IPS DF 6.9 (cell line): ENCODE measurements around the gene DENR.

Experiments
- DNase-seq: peaks from one replicate; pipeline ENCODE4 v3.0.0-alpha.2; 2013; ENCODE audit warnings: low read depth, low spot score
- H3K27ac ChIP-seq: one replicate; pipeline ENCODE4 v1.5.1; 2013; ENCODE audit warnings: low read length, control low read depth
- H3K27me3 ChIP-seq: 2 replicates; pipeline ENCODE4 v1.6.1; 2013; ENCODE audit warnings: mild to moderate bottlenecking, low read length; ENCODE audit not compliant: control insufficient read depth, insufficient read depth
- H3K36me3 ChIP-seq: 2 replicates; pipeline ENCODE4 v1.6.1; 2013; ENCODE audit warnings: low read length; ENCODE audit not compliant: control insufficient read depth, insufficient read depth
- H3K4me1 ChIP-seq: 2 replicates; pipeline ENCODE4 v1.6.1; 2013; ENCODE audit warnings: low read length; ENCODE audit not compliant: control insufficient read depth, insufficient read depth
- H3K4me3 ChIP-seq: 2 replicates; pipeline ENCODE4 v1.5.1; 2013; ENCODE audit warnings: mild to moderate bottlenecking, low read length
- H3K9me3 ChIP-seq: 2 replicates; pipeline ENCODE4 v1.6.1; 2013; ENCODE audit warnings: low read length, inconsistent platforms; ENCODE audit not compliant: control insufficient read depth, insufficient read depth
- WGBS: extraction: QIAGEN DNeasy Blood & Tissue Kit; methylation state at CpG from one replicate; pipeline ENCODE4 v1.1.7; 2013; ENCODE audit warnings: mixed read lengths, missing lambda C conversion rate; ENCODE audit not compliant: insufficient read length, insufficient coverage; 5-methylcytosine and 5-hydroxymethylcytosine counted together

DENR gene

GRCh38 chr12:122722387-122722786 lies 30.2 kb upstream of the DENR start:
- no peaks in the 10 kb centered on the region for H3K9me3 ChIP-seq
- DNase-seq = no peak
- H3K4me1 ChIP-seq = no peaks in the 10 kb centered on the region
- no CpG with 5 or more reads among the region's 1 CpG for WGBS
- H3K4me3 ChIP-seq = no peak overlapping the region
- no peaks in the 10 kb centered on the region for H3K36me3 ChIP-seq
- H3K27ac ChIP-seq = no peak overlapping the region
- no peaks in the 10 kb centered on the region for H3K27me3 ChIP-seq

GRCh38 chr12:122724641-122725243 lies 27.9 kb upstream of the DENR start:
- H3K27me3 ChIP-seq = no peaks in the 10 kb centered on the region
- H3K36me3 ChIP-seq = no peaks in the 10 kb centered on the region
- no peak overlapping the region for H3K4me3 ChIP-seq
- H3K4me1 ChIP-seq = no peaks in the 10 kb centered on the region
- DNase-seq = no peak
- no CpG with 5 or more reads among the region's 12 CpGs for WGBS
- H3K9me3 ChIP-seq = no peaks in the 10 kb centered on the region
- no peak overlapping the region for H3K27ac ChIP-seq

GRCh38 chr12:122725452-122726079 lies 27.1 kb upstream of the DENR start:
- Histone ChIP-seq H3K36me3 (no peaks in the 10 kb centered on the region), H3K27me3 (no peaks in the 10 kb centered on the region), H3K9me3 (no peaks in the 10 kb centered on the region), H3K4me1 (no peaks in the 10 kb centered on the region), H3K4me3 (no peak overlapping the region), H3K27ac (no peak overlapping the region)
- no peak for DNase-seq
- no CpG with 5 or more reads among the region's 6 CpGs for WGBS

- no peak overlapping the region for H3K4me3 ChIP-seq
- no peaks in the 10 kb centered on the region for H3K27me3 ChIP-seq
- no peaks in the 10 kb centered on the region for H3K4me1 ChIP-seq
- no peaks in the 10 kb centered on the region for H3K9me3 ChIP-seq
- WGBS = no CpG with 5 or more reads among the region's 5 CpGs
- DNase-seq = no peak
- no peak overlapping the region for H3K27ac ChIP-seq
- no peaks in the 10 kb centered on the region for H3K36me3 ChIP-seq
Observed at GRCh38 chr12:122726080-122726558, 26.5 kb upstream of the DENR start.

GRCh38 chr12:122729583-122730214 lies 22.9 kb upstream of the DENR start:
- WGBS = no CpG with 5 or more reads among the region's 27 CpGs
- H3K4me1 ChIP-seq = no peaks in the 10 kb centered on the region
- DNase-seq = no peak
- H3K27me3 ChIP-seq = no peaks in the 10 kb centered on the region
- no peak overlapping the region for H3K27ac ChIP-seq
- H3K36me3 ChIP-seq = no peaks in the 10 kb centered on the region
- no peak overlapping the region for H3K4me3 ChIP-seq
- no peaks in the 10 kb centered on the region for H3K9me3 ChIP-seq

- no peak for DNase-seq
- Histone ChIP-seq H3K4me3 (no peak within 1 kb of the TSS), H3K27me3 (no peaks in the 10 kb centered on the region), H3K4me1 (no peaks in the 10 kb centered on the region), H3K36me3 (no peaks in the 10 kb centered on the region), H3K9me3 (no peaks in the 10 kb centered on the region), H3K27ac (no peak within 1 kb of the TSS)
- WGBS = no CpG with 5 or more reads among the region's 32 CpGs
Observed at GRCh38 chr12:122730215-122731014, 22.2 kb upstream of the DENR start, which contains the start of gene HCAR1. Gene HCAR1 (minus strand): TSS chr12:122730844. CDS start chr12:122730339, 505 bp downstream.

GRCh38 chr12:122732170-122732569 lies 20.5 kb upstream of the DENR start:
- Histone ChIP-seq H3K4me1 (no peaks in the 10 kb centered on the region), H3K27ac (no peak overlapping the region), H3K4me3 (no peak overlapping the region), H3K27me3 (no peaks in the 10 kb centered on the region), H3K36me3 (no peaks in the 10 kb centered on the region), H3K9me3 (no peaks in the 10 kb centered on the region)
- WGBS = no CpG with 5 or more reads among the region's 3 CpGs
- DNase-seq = no peak

- DNase-seq = no peak
- H3K4me1 ChIP-seq = no peaks in the 10 kb centered on the region
- H3K4me3 ChIP-seq = no peak overlapping the region
- WGBS = 100% methylated on average over 2 of the region's 4 CpGs
- H3K27ac ChIP-seq = no peak overlapping the region
- H3K27me3 ChIP-seq = no peaks in the 10 kb centered on the region
- no peaks in the 10 kb centered on the region for H3K9me3 ChIP-seq
- H3K36me3 ChIP-seq = no peaks in the 10 kb centered on the region
Observed at GRCh38 chr12:122732611-122733010, 20.0 kb upstream of the DENR start.

GRCh38 chr12:122738571-122738970 lies 14.1 kb upstream of the DENR start:
- Histone ChIP-seq H3K9me3 (no peaks in the 10 kb centered on the region), H3K4me3 (no peak overlapping the region), H3K4me1 (no peaks in the 10 kb centered on the region; the same call in 1 of the 2 replicates), H3K27ac (no peak overlapping the region), H3K27me3 (no peaks in the 10 kb centered on the region), H3K36me3 (no peaks in the 10 kb centered on the region)
- no CpG with 5 or more reads among the region's 7 CpGs for WGBS
- no peak for DNase-seq

- Histone ChIP-seq H3K27ac (no peak overlapping the region), H3K36me3 (no peaks in the 10 kb centered on the region), H3K27me3 (no peaks in the 10 kb centered on the region), H3K9me3 (no peaks in the 10 kb centered on the region), H3K4me1 (no peaks in the 10 kb centered on the region; the same call in 1 of the 2 replicates), H3K4me3 (no peak overlapping the region)
- no peak for DNase-seq
- WGBS = no CpG with 5 or more reads among the region's 7 CpGs
Observed at GRCh38 chr12:122740351-122740750, 12.3 kb upstream of the DENR start.
